HepG2 (cell line): Measurements from ENCODE around the gene ELAVL3. TPM values are rescaled to one million over a fixed set of nuclear protein-coding genes. Genes with fewer than 3 reads are reported as not detected.
A peak's percentile ranks its signal among the peaks of the same experiment; 100 is the strongest.

Experiments used
- E2F5 ChIP-seq: sonication (generic); formaldehyde crosslinking; conservative IDR thresholded peaks from 2 replicates; pipeline ENCODE4 v1.4.0; 2020; ENCODE audit warnings: missing genetic modification reagents
- GZF1 ChIP-seq: sonication (generic); formaldehyde crosslinking; IDR thresholded peaks from 2 replicates; pipeline ENCODE4 v1.5.1; 2020; ENCODE audit warnings: mild to moderate bottlenecking, missing genetic modification reagents
- HNRNPH1 ChIP-seq: fragments of 200-400 bp; formaldehyde crosslinking; optimal IDR thresholded peaks from 2 replicates; pipeline ENCODE3; 2017; ENCODE audit warnings: mild to moderate bottlenecking, low read depth, low read length
- MEIS1 ChIP-seq: sonication (generic); formaldehyde crosslinking; IDR thresholded peaks from 2 replicates; pipeline ENCODE4 v1.9.0; 2021; ENCODE audit warnings: mild to moderate bottlenecking, missing genetic modification reagents, moderate library complexity, borderline replicate concordance
- MLXIP ChIP-seq: sonication (generic); formaldehyde crosslinking; IDR thresholded peaks from 2 replicates; pipeline ENCODE4 v1.9.0; 2021; ENCODE audit warnings: missing genetic modification reagents, borderline replicate concordance
- NR2C2 ChIP-seq: sonication (generic); formaldehyde crosslinking; IDR thresholded peaks from 2 replicates; pipeline ENCODE4 v1.4.0; 2020; ENCODE audit warnings: missing genetic modification reagents, mild to moderate bottlenecking, moderate library complexity, borderline replicate concordance
- PCBP1 ChIP-seq: fragments of 200-400 bp; formaldehyde crosslinking; IDR thresholded peaks from 2 replicates; pipeline ENCODE4 v1.6.1; 2017; ENCODE audit warnings: mild to moderate bottlenecking, low read depth, low read length, borderline replicate concordance
- PHF21A ChIP-seq: sonication (generic); formaldehyde crosslinking; IDR thresholded peaks from 2 replicates; pipeline ENCODE4 v1.5.0; 2020; ENCODE audit warnings: mild to moderate bottlenecking, missing genetic modification reagents
- PRDM10 ChIP-seq: sonication (generic); formaldehyde crosslinking; IDR thresholded peaks from 2 replicates; pipeline ENCODE4 v1.4.0; 2020; ENCODE audit warnings: low read depth, missing genetic modification reagents
- RARG ChIP-seq: sonication (generic); formaldehyde crosslinking; IDR thresholded peaks from 2 replicates; pipeline ENCODE4 v1.4.0; 2020; ENCODE audit warnings: low read depth, mild to moderate bottlenecking, missing genetic modification reagents
- RNF2 ChIP-seq: fragments of 450-650 bp; conservative IDR thresholded peaks from 2 replicates; pipeline ENCODE4 v1.6.1; 2016; ENCODE audit warnings: low read depth
- ZBTB25 ChIP-seq: IDR thresholded peaks from 2 replicates; pipeline ENCODE4 v1.6.1; 2018; ENCODE audit warnings: missing genetic modification reagents
- ZFP91 ChIP-seq: sonication (generic); formaldehyde crosslinking; IDR thresholded peaks from 2 replicates; pipeline ENCODE4 v1.9.0; 2022; ENCODE audit warnings: missing genetic modification reagents, mild to moderate bottlenecking, borderline replicate concordance
- ZNF256 ChIP-seq: sonication (generic); formaldehyde crosslinking; conservative IDR thresholded peaks from 2 replicates; pipeline ENCODE4 v1.4.0; 2020; ENCODE audit warnings: missing genetic modification reagents
- ZNF335 ChIP-seq: sonication (generic); formaldehyde crosslinking; IDR thresholded peaks from 2 replicates; pipeline ENCODE4 v1.4.0; 2020; ENCODE audit warnings: missing genetic modification reagents
- ZNF350 ChIP-seq: sonication (generic); formaldehyde crosslinking; IDR thresholded peaks from 2 replicates; pipeline ENCODE4 v1.4.0; 2020; ENCODE audit warnings: mild to moderate bottlenecking, low read depth, missing genetic modification reagents, borderline replicate concordance
- ZNF776 ChIP-seq: sonication (generic); formaldehyde crosslinking; IDR thresholded peaks from 2 replicates; pipeline ENCODE4 v1.4.0; 2020; ENCODE audit warnings: mild to moderate bottlenecking, missing genetic modification reagents
- ZNF83 ChIP-seq: sonication (generic); formaldehyde crosslinking; IDR thresholded peaks from 2 replicates; pipeline ENCODE4 v1.4.0; 2020; ENCODE audit warnings: missing genetic modification reagents, mild to moderate bottlenecking, borderline replicate concordance
- polyA plus RNA-seq, 8 experiments: library from polyadenylated mRNA; depleted of rRNA in 3 of 8; stranded (reverse) in 7 of 8; unstranded in 1 of 8; fragments of >200 nt; fragmentation: Illumina TruSeq in 4 of 8; extraction: Trizol in 4 of 8; gene quantifications; 2 replicates each; pipeline versions ENCODE4 v1.2.1 to v1.2.3, GENCODE V29; 2011 to 2016; ENCODE audit warnings: low read depth in 4 of 8, missing spikeins in 1 of 8, mixed read lengths in 1 of 8; ENCODE audit not compliant: insufficient read depth in 1 of 8
- total RNA-seq, 5 experiments: library from RNA; depleted of rRNA; stranded (reverse); fragments of >200 nt; fragmentation: Illumina TruSeq; extraction: Trizol; gene quantifications; 2 replicates each; pipeline ENCODE4 v1.2.3, GENCODE V29; 2016; ENCODE audit warnings: low read depth in 1 of 5

ELAVL3 gene
- total and polyA plus RNA-seq, 2 of the 13 experiments (the other 11 are each of a cell fraction or from before 2014, with no cell fraction given) = 0.03 TPM; not detected in 1

GRCh38 chr19:11482384-11483050 lies 1.7 kb upstream of the ELAVL3 start (continued):
- TF ChIP-seq PRDM10 (CRISPR knock-in tag) (no peak), ZNF83 (CRISPR knock-in tag) (no peak), HNRNPH1 (no peak), GZF1 (CRISPR knock-in tag) (no peak), MEIS1 (CRISPR knock-in tag) (no peak), ZNF335 (CRISPR knock-in tag) (no peak), ZFP91 (CRISPR knock-in tag) (peak; percentile 75), MLXIP (CRISPR knock-in tag) (0 out of 2 replicates have a peak, but pooled peaks have one; percentile 48), PCBP1 (no peak), E2F5 (CRISPR knock-in tag) (peak; percentile 56; the same call in 1 of the 2 replicates), NR2C2 (peak; percentile 46; the same call in 1 of the 2 replicates), ZNF350 (0 out of 2 replicates have a peak, but pooled peaks have one; percentile 37), ZNF776 (CRISPR knock-in tag) (0 out of 2 replicates have a peak, but pooled peaks have one; percentile 37), RARG (CRISPR knock-in tag) (no peak), PHF21A (peak; percentile 65), RNF2 (no peak; the same call in 1 of the 2 replicates), ZBTB25 (peak; percentile 48; the same call in 1 of the 2 replicates), ZNF256 (CRISPR knock-in tag) (peak; percentile 91)
